Measurements from ENCODE around the gene DEGS2.

- TF ChIP-seq CTCF (IDR thresholded peaks at IDR 0.05) (no peak), POLR2A (IDR thresholded peaks at IDR 0.05) (no peak)
Observed at GRCh38 chr14:100118396-100119011, 40.9 kb downstream of the DEGS2 start.

Data from thyroid gland (tissue), 4 donors.